H9 (cell line): Measurements from ENCODE around the gene NET1. TPM values are rescaled to one million over a fixed set of nuclear protein-coding genes. Genes with fewer than 3 reads are reported as not detected.
"Not testable (repeated sequence)": the region's sequence is repeated elsewhere in the genome, so short reads cannot be mapped to it uniquely, and the experiment has no call there.

Source experiments
- DNase-seq: peaks from one replicate; pipeline ENCODE4 v3.0.0-alpha.2; 2017
- H2AFZ ChIP-seq: one replicate; pipeline ENCODE4 v1.6.1; 2013; ENCODE audit warnings: mild to moderate bottlenecking, low read length, control low read depth, moderate library complexity
- H2AK5ac ChIP-seq: 2 replicates; pipeline ENCODE4 v1.6.1; 2013; ENCODE audit warnings: low read length, control low read depth, mixed read lengths; ENCODE audit not compliant: insufficient read length
- H2BK120ac ChIP-seq: one replicate; pipeline ENCODE4 v1.6.1; 2013; ENCODE audit warnings: low read depth, mild to moderate bottlenecking, low read length, control low read depth, inconsistent platforms; ENCODE audit not compliant: poor library complexity, severe bottlenecking
- H2BK12ac ChIP-seq: 2 replicates; pipeline ENCODE4 v1.6.1; 2013; ENCODE audit warnings: low read length, control low read depth, mixed read lengths, low read depth; ENCODE audit not compliant: insufficient read length
- H2BK15ac ChIP-seq: 2 replicates; pipeline ENCODE4 v1.6.1; 2013; ENCODE audit warnings: low read depth, low read length, control low read depth
- H2BK20ac ChIP-seq: one replicate; pipeline ENCODE4 v1.6.1; 2013; ENCODE audit warnings: low read depth, mild to moderate bottlenecking, low read length, control low read depth, inconsistent platforms; ENCODE audit not compliant: poor library complexity, severe bottlenecking
- H2BK5ac ChIP-seq: 2 replicates; pipeline ENCODE4 v1.6.1; 2013; ENCODE audit warnings: low read length, control low read depth, mixed read lengths; ENCODE audit not compliant: insufficient read length
- H3K14ac ChIP-seq: 2 replicates; pipeline ENCODE4 v1.6.1; 2013; ENCODE audit warnings: low read length, control low read depth; ENCODE audit not compliant: insufficient read depth
- H3K18ac ChIP-seq: 2 replicates; pipeline ENCODE4 v1.6.1; 2013; ENCODE audit warnings: low read depth, mild to moderate bottlenecking, mixed read lengths, low read length, control low read depth; ENCODE audit not compliant: insufficient read length
- H3K23ac ChIP-seq: 2 replicates; pipeline ENCODE4 v1.6.1; 2013; ENCODE audit warnings: low read length, control low read depth, mixed read lengths, low read depth; ENCODE audit not compliant: insufficient read length
- H3K23me2 ChIP-seq: 2 replicates; pipeline ENCODE4 v1.6.1; 2013; ENCODE audit warnings: low read depth, mild to moderate bottlenecking, mixed read lengths, low read length, control low read depth; ENCODE audit not compliant: insufficient read length, poor library complexity, severe bottlenecking
- H3K27ac ChIP-seq: 2 replicates; pipeline ENCODE4 v1.5.1; 2013; ENCODE audit warnings: low read length, control low read depth, mixed read lengths, low read depth; ENCODE audit not compliant: insufficient read length
- H3K27me3 ChIP-seq: 2 replicates; pipeline ENCODE4 v1.6.1; 2013; ENCODE audit warnings: low read length, control low read depth, inconsistent platforms; ENCODE audit not compliant: insufficient read depth
- H3K4ac ChIP-seq: 2 replicates; pipeline ENCODE4 v1.6.1; 2013; ENCODE audit warnings: low read depth, mild to moderate bottlenecking, control low read depth, inconsistent platforms, low read length, moderate library complexity
- H3K4me1 ChIP-seq: 2 replicates; pipeline ENCODE4 v1.6.1; 2013; ENCODE audit warnings: low read length, control low read depth, inconsistent platforms; ENCODE audit not compliant: insufficient read depth
- H3K4me2 ChIP-seq: 2 replicates; pipeline ENCODE4 v1.6.1; 2013; ENCODE audit warnings: low read length, control low read depth, mixed read lengths; ENCODE audit not compliant: insufficient read length, insufficient read depth
- H3K56ac ChIP-seq: 2 replicates; pipeline ENCODE4 v1.6.1; 2013; ENCODE audit warnings: low read depth, mild to moderate bottlenecking, mixed read lengths, low read length, control low read depth; ENCODE audit not compliant: insufficient read length
- H3K79me1 ChIP-seq: 2 replicates; pipeline ENCODE4 v1.6.1; 2013; ENCODE audit warnings: low read depth, mild to moderate bottlenecking, moderate library complexity, low read length, control low read depth, inconsistent platforms; ENCODE audit not compliant: insufficient read depth, poor library complexity, severe bottlenecking
- H3K79me2 ChIP-seq: 2 replicates; pipeline ENCODE4 v1.6.1; 2013; ENCODE audit warnings: low read length, control low read depth, inconsistent platforms; ENCODE audit not compliant: insufficient read depth
- H3K9ac ChIP-seq: 2 replicates; pipeline ENCODE4 v1.6.1; 2013; ENCODE audit warnings: low read length, control low read depth, mixed read lengths; ENCODE audit not compliant: insufficient read length; ENCODE audit errors: extremely low read depth
- H3K9me3 ChIP-seq: one replicate; pipeline ENCODE4 v1.6.1; 2013; ENCODE audit warnings: low read depth, low read length, inconsistent platforms; ENCODE audit not compliant: control insufficient read depth
- H3T11ph ChIP-seq: one replicate; pipeline ENCODE4 v1.6.1; 2013; ENCODE audit warnings: mild to moderate bottlenecking, low read length, control low read depth, inconsistent platforms
- H4K20me1 ChIP-seq: one replicate; pipeline ENCODE4 v1.6.1; 2013; ENCODE audit not compliant: control insufficient read depth, insufficient read length, insufficient read depth
- H4K5ac ChIP-seq: 2 replicates; pipeline ENCODE4 v1.6.1; 2013; ENCODE audit warnings: low read depth, mild to moderate bottlenecking, mixed read lengths, low read length, control low read depth; ENCODE audit not compliant: insufficient read length
- H4K8ac ChIP-seq: replicated peaks from 2 replicates; pipeline ENCODE4 v1.6.1; 2013; ENCODE audit warnings: low read length, control low read depth, mixed read lengths, low read depth; ENCODE audit not compliant: insufficient read length
- H4K91ac ChIP-seq: 2 replicates; pipeline ENCODE4 v1.6.1; 2013; ENCODE audit warnings: low read depth, mild to moderate bottlenecking, moderate library complexity, mixed read lengths, low read length, control low read depth; ENCODE audit not compliant: insufficient read length
- H3K27ac Mint-ChIP-seq, 3 experiments: 2 replicates in 2 of 3; 3 replicates in 1 of 3; pipeline ENCODE4 v1.8.0; 2020 to 2021; ENCODE audit warnings: mixed read lengths in 3 of 3, mild to moderate bottlenecking in 1 of 3, moderate library complexity in 1 of 3
- H3K27me3 Mint-ChIP-seq: 2 replicates; pipeline ENCODE4 v1.8.0; 2021; ENCODE audit warnings: low read depth, mild to moderate bottlenecking, moderate library complexity, mixed read lengths
- H3K36me3 Mint-ChIP-seq, 3 experiments: 2 replicates in 2 of 3; 3 replicates in 1 of 3; pipeline ENCODE4 v1.8.0; 2020 to 2021; ENCODE audit warnings: low read depth in 3 of 3, mixed read lengths in 3 of 3; ENCODE audit not compliant: insufficient read depth in 1 of 3
- H3K4me1 Mint-ChIP-seq, 2 experiments: 2 replicates each; pipeline ENCODE4 v1.8.0; 2020; ENCODE audit warnings: mixed read lengths in 2 of 2
- H3K4me3 Mint-ChIP-seq, 2 experiments: 2 replicates in 1 of 2; 3 replicates in 1 of 2; pipeline ENCODE4 v1.8.0; 2020 to 2021; ENCODE audit warnings: mild to moderate bottlenecking in 2 of 2, mixed read lengths in 2 of 2, moderate library complexity in 1 of 2
- H3K9me3 Mint-ChIP-seq, 2 experiments: 2 replicates in 1 of 2; 3 replicates in 1 of 2; pipeline ENCODE4 v1.8.0; 2020; ENCODE audit warnings: mild to moderate bottlenecking in 2 of 2, mixed read lengths in 2 of 2, moderate library complexity in 1 of 2
- WGBS: extraction: QIAGEN DNeasy Blood & Tissue Kit; methylation state at CpG from one replicate; pipeline ENCODE4 v1.1.7; 2013; ENCODE audit warnings: missing lambda C conversion rate, low lambda C conversion rate, mixed read lengths; ENCODE audit not compliant: insufficient read length; ENCODE audit errors: extremely low coverage; 5-methylcytosine and 5-hydroxymethylcytosine counted together
- total RNA-seq: library from RNA; stranded (reverse); gene quantifications from 2 replicates; pipeline ENCODE4 v1.2.1, GENCODE V29; 2021
- TF ChIP-seq, protein P1 (sequence below): fragments of 200-600 bp; sonication (generic); conservative IDR thresholded peaks from 3 replicates; pipeline ENCODE4 v1.8.0; 2021; ENCODE audit warnings: antibody characterized with exemption, mild to moderate bottlenecking

Gene NET1
- total RNA-seq, 1 experiment from 2014 or later, result 50.6 TPM

DNA sequence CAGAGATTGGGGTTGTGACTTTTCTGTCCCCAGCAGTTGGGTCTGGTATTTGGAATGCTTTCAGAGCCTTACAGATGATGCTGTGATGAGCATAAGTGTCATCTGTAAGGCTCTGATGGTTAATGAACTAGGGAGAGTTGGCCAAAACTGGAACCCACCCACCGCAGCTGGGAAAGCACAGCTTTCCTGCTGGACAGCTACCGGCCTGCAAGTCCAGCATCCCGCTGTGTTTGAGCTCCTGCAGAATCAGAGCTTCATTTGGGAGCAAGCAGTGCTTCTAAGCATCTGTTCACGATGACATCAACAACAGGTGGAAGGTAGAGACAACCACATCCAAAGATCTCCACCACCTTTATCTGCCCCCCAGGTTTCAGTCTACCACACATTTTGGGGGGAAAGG lies 35.9 kb upstream of the NET1 start:
- H3K56ac ChIP-seq, result no peak overlapping the region
- no peaks in the 10 kb centered on the region for H3K79me1 ChIP-seq
- Mint-ChIP-seq H3K36me3 (peaks cover 2 to 5% (median 5%) of the 10 kb centered on the region in 3 experiments; a peak in 4 of 7 replicates), H3K9me3 (peaks cover 33 to 43% of the 10 kb centered on the region in 2 experiments), H3K4me3 (no peak overlapping the region), H3K4me1 (no peaks in the 10 kb centered on the region), H3K27ac (no peak overlapping the region), H3K27me3 (no peaks in the 10 kb centered on the region; the same call in none of the 2 replicates)
- H2BK5ac ChIP-seq, result no peak overlapping the region
- H3K4me1 ChIP-seq, result no peaks in the 10 kb centered on the region
- H4K91ac ChIP-seq, result no peak overlapping the region
- no peak overlapping the region for H2BK120ac ChIP-seq
- H2AFZ ChIP-seq, result no peak overlapping the region
- no peaks in the 10 kb centered on the region for H3K23me2 ChIP-seq
- H3K27me3 ChIP-seq, result no peaks in the 10 kb centered on the region
- no peak overlapping the region for H3K4me2 ChIP-seq
- H3T11ph ChIP-seq, result no peak overlapping the region
- no peak overlapping the region for H4K5ac ChIP-seq
- TF ChIP-seq, protein P1, sequence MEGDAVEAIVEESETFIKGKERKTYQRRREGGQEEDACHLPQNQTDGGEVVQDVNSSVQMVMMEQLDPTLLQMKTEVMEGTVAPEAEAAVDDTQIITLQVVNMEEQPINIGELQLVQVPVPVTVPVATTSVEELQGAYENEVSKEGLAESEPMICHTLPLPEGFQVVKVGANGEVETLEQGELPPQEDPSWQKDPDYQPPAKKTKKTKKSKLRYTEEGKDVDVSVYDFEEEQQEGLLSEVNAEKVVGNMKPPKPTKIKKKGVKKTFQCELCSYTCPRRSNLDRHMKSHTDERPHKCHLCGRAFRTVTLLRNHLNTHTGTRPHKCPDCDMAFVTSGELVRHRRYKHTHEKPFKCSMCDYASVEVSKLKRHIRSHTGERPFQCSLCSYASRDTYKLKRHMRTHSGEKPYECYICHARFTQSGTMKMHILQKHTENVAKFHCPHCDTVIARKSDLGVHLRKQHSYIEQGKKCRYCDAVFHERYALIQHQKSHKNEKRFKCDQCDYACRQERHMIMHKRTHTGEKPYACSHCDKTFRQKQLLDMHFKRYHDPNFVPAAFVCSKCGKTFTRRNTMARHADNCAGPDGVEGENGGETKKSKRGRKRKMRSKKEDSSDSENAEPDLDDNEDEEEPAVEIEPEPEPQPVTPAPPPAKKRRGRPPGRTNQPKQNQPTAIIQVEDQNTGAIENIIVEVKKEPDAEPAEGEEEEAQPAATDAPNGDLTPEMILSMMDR, result no peak
- no peaks in the 10 kb centered on the region for H3K79me2 ChIP-seq
- H2BK12ac ChIP-seq, result no peak overlapping the region
- H3K27ac ChIP-seq, result no peak overlapping the region
- WGBS, result no CpG with 5 or more reads among the region's 4 CpGs
- no peaks in the 10 kb centered on the region for H4K20me1 ChIP-seq
- no peak overlapping the region for H2BK15ac ChIP-seq
- no peak overlapping the region for H4K8ac ChIP-seq
- H2AK5ac ChIP-seq, result no peak overlapping the region
- H2BK20ac ChIP-seq, result no peak overlapping the region
- H3K18ac ChIP-seq, result no peak overlapping the region
- no peaks in the 10 kb centered on the region for H3K9me3 ChIP-seq
- H3K4ac ChIP-seq, result no peak overlapping the region
- H3K9ac ChIP-seq, result no peak overlapping the region
- no peak overlapping the region for H3K14ac ChIP-seq
- H3K23ac ChIP-seq, result no peak overlapping the region
- DNase-seq, result no peak

DNA sequence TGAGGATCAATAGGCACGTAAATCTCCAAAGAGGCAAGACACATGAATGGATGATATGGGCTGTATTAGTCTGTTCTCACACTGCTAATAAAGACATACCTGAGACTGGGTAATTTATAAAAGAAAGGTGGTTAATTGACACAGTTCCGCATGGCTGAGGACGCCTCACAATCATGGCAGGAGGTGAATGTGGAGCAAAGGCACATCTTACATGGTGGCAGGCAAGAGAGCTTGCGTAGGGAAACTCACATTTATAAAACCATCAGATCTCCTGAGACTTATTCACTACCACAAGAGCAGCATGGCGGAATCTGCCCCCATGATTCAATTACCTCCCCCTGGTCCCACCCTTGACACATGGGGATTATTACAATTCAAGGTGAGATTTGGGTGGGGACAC lies 33.2 kb upstream of the NET1 start:
- H3K27ac ChIP-seq, H2BK120ac ChIP-seq, H3K9ac ChIP-seq, H3K23ac ChIP-seq, H4K5ac ChIP-seq, H4K20me1 ChIP-seq, H2BK20ac ChIP-seq, H3K4me1 Mint-ChIP-seq, H3K18ac ChIP-seq, H2AFZ ChIP-seq, H3K14ac ChIP-seq, H3K4me2 ChIP-seq, H4K8ac ChIP-seq, H3K4ac ChIP-seq, H3K9me3 ChIP-seq, H2AK5ac ChIP-seq, H2BK5ac ChIP-seq, DNase-seq, H3K79me2 ChIP-seq, H3K4me3 Mint-ChIP-seq, H3T11ph ChIP-seq, H3K27me3 ChIP-seq, H3K56ac ChIP-seq, H3K27me3 Mint-ChIP-seq, H4K91ac ChIP-seq, H3K4me1 ChIP-seq, H3K79me1 ChIP-seq, H2BK15ac ChIP-seq, H3K36me3 Mint-ChIP-seq, H3K27ac Mint-ChIP-seq, H3K23me2 ChIP-seq, H2BK12ac ChIP-seq: not testable (repeated sequence)
- peaks cover 17 to 23% of the 10 kb centered on the region in 2 experiments for H3K9me3 Mint-ChIP-seq
- WGBS, result no CpG with 5 or more reads among the region's 5 CpGs
